Spleen (tissue), 11 donors: ENCODE measurements around the gene SLC9C1. TPM values are rescaled to one million over a fixed set of nuclear protein-coding genes. Genes with fewer than 3 reads are reported as not detected.

Experiments
- DNase-seq: peaks from one replicate; pipeline ENCODE4 v3.0.0-alpha.2; 2020
- H3K27ac ChIP-seq, 8 donors: fragments of 200-600 bp; sonication (generic) in 7 of 8; 1 replicate in 4 of 8; 2 replicates in 4 of 8; pipeline versions ENCODE4 v1.5.0 to v1.8.0; 2016 to 2021; ENCODE audit warnings: inconsistent platforms in 4 of 8, mild to moderate bottlenecking in 4 of 8, moderate library complexity in 1 of 8
- H3K27me3 ChIP-seq, 7 donors: fragments of 200-600 bp; sonication (generic) in 6 of 7; replicated peaks in 1 of 7; 1 replicate in 4 of 7; 2 replicates in 3 of 7; pipeline versions ENCODE4 v1.5.0 to v1.8.0; 2016 to 2021; ENCODE audit warnings: inconsistent platforms in 3 of 7, mild to moderate bottlenecking in 1 of 7
- H3K36me3 ChIP-seq, 6 donors: fragments of 200-600 bp; sonication (generic) in 5 of 6; 1 replicate in 4 of 6; 2 replicates in 2 of 6; pipeline versions ENCODE4 v1.5.0 to v1.8.0; 2016 to 2021; ENCODE audit warnings: inconsistent platforms in 2 of 6
- H3K4me1 ChIP-seq, 6 donors: fragments of 200-600 bp; sonication (generic) in 5 of 6; 1 replicate in 3 of 6; 2 replicates in 3 of 6; pipeline versions ENCODE4 v1.5.0 to v1.8.0; 2016 to 2021; ENCODE audit warnings: inconsistent platforms in 3 of 6
- H3K4me3 ChIP-seq, 8 donors: fragments of 200-600 bp; sonication (generic) in 7 of 8; 1 replicate in 4 of 8; 2 replicates in 4 of 8; pipeline versions ENCODE4 v1.5.0 to v1.8.0; 2016 to 2021; ENCODE audit warnings: inconsistent platforms in 4 of 8, mild to moderate bottlenecking in 4 of 8, moderate library complexity in 2 of 8
- H3K9me3 ChIP-seq, 8 donors: fragments of 200-600 bp; sonication (generic) in 7 of 8; 1 replicate in 4 of 8; 2 replicates in 4 of 8; pipeline versions ENCODE4 v1.5.0 to v1.8.0; 2016 to 2021; ENCODE audit warnings: inconsistent platforms in 4 of 8
- CTCF ChIP-seq, 11 experiments: fragments of 200-600 bp in 7 of 11; fragments of 450-650 bp in 4 of 11; sonication (generic) in 4 of 11; IDR thresholded peaks in 8 of 11; conservative IDR thresholded peaks in 3 of 11; 1 replicate in 7 of 11; 2 replicates in 4 of 11; pipeline versions ENCODE4 v1.4.0 to v1.8.0; 2016 to 2021; ENCODE audit warnings: antibody characterized with exemption in 11 of 11, inconsistent platforms in 4 of 11, mild to moderate bottlenecking in 1 of 11
- POLR2A ChIP-seq, 3 donors: fragments of 450-650 bp; IDR thresholded peaks; one replicate each; pipeline ENCODE4 v1.5.1; 2017; ENCODE audit warnings: antibody characterized with exemption in 3 of 3, mild to moderate bottlenecking in 1 of 3
- POLR2AphosphoS5 ChIP-seq, 3 donors: sonication (generic); formaldehyde crosslinking; IDR thresholded peaks; one replicate each; pipeline ENCODE4 v1.5.1; 2017; ENCODE audit warnings: antibody characterized with exemption in 3 of 3
- WGBS, 5 donors: extraction: QIAGEN DNeasy Blood & Tissue Kit in 3 of 5; methylation state at CpG; one replicate each; pipeline versions ENCODE4 v1.1.5 to v1.1.7; 2013 to 2018; 5-methylcytosine and 5-hydroxymethylcytosine counted together
- intact Hi-C: fragments of 100-400 bp; cut with DNase I; formaldehyde crosslinking; loops from one replicate; pipeline ENCODE4 v1.15.0; 2023; ENCODE audit warnings: low total_unique reads
- polyA plus RNA-seq, 3 donors: library from polyadenylated mRNA; stranded (reverse); fragments of 200-250 nt; gene quantifications; one replicate each; pipeline ENCODE4 v1.2.1, GENCODE V29; 2013
- total RNA-seq, 7 donors: library from RNA; depleted of rRNA in 3 of 7; stranded (reverse); fragments of >200 nt in 3 of 7; fragmentation: NEBNext Ultra II Directional in 4 of 7; extraction: Animal tissue kit (Norgen Biotek cat#: 25700) in 4 of 7; gene quantifications; one replicate each; pipeline versions ENCODE4 v1.1.0 to v1.2.1, GENCODE V29; 2016 to 2021
- donor health status: healthy with polysubstance abuse.
- donor health status: DM: no; HTN: no; CAD: no; lungs with moderate emphysema.
- donor health status: DM: no; HTN: no; CAD: no.
- donor health status: Bipolar disorder and iron deficiency.
- donor health status: healthy.
- donor health status: DM: no; HTN: no; CAD: no.
- donor health status: DM: yes; HTN: yes; CAD: no.

Gene SLC9C1
- total and polyA plus RNA-seq, 10 donors, result 0.05 to 0.18 TPM; not detected in 8

DNA sequence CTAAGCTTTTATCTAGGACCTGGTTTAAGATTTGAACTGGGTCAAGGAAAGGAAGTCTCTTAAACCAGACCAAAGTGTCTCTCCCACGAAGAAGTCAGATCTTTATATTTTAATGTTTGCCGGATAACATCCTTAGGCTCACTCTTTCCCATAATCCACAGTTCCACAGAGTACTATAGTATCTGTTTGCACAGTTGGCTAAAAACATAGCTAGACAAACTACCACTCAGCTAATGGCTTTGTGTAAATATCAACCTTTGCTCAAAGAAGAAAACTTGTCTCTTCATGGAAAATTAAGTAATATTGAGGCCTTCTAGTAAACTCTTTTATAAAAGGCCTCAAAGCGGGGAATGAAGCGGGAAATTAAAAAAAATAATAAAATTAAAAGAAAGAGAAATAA, 13.5 kb upstream of the SLC9C1 start:
- Histone ChIP-seq H3K27ac (no peak overlapping the region), H3K36me3 (no peaks in the 10 kb centered on the region), H3K4me1 (peaks cover 3 to 22% (median 21%) of the 10 kb centered on the region in 6 donors), H3K27me3 (no peaks in the 10 kb centered on the region), H3K4me3 (no peak overlapping the region), H3K9me3 (no peaks in the 10 kb centered on the region)
- TF ChIP-seq POLR2A (IDR thresholded peaks at IDR 0.05) (no peak), POLR2AphosphoS5 (IDR thresholded peaks at IDR 0.05) (no peak), CTCF (IDR thresholded peaks at IDR 0.05 in 8 of 11, conservative IDR thresholded peaks at IDR 0.05 in 3 of 11) (no peak)
- intact Hi-C loops, result no loop called here
- no peak for DNase-seq
- WGBS, 5 donors, result 68 to 93% (median 86%) methylated on average over 4 of the region's 4 CpGs

GRCh38 chr3:112306825-112307224, 12.8 kb upstream of the SLC9C1 start:
- Histone ChIP-seq H3K4me1 (peaks cover 3 to 23% (median 21%) of the 10 kb centered on the region in 6 donors), H3K4me3 (no peak overlapping the region), H3K9me3 (no peaks in the 10 kb centered on the region), H3K27ac (no peak overlapping the region), H3K27me3 (no peaks in the 10 kb centered on the region), H3K36me3 (no peaks in the 10 kb centered on the region)
- intact Hi-C loops, result no loop called here
- no peak for DNase-seq
- TF ChIP-seq POLR2A (IDR thresholded peaks at IDR 0.05) (no peak), POLR2AphosphoS5 (IDR thresholded peaks at IDR 0.05) (no peak), CTCF (IDR thresholded peaks at IDR 0.05 in 8 of 11, conservative IDR thresholded peaks at IDR 0.05 in 3 of 11) (no peak)
- 86 to 97% (median 92%) methylated on average over 9 of the region's 9 CpGs for WGBS, 5 donors

DNA sequence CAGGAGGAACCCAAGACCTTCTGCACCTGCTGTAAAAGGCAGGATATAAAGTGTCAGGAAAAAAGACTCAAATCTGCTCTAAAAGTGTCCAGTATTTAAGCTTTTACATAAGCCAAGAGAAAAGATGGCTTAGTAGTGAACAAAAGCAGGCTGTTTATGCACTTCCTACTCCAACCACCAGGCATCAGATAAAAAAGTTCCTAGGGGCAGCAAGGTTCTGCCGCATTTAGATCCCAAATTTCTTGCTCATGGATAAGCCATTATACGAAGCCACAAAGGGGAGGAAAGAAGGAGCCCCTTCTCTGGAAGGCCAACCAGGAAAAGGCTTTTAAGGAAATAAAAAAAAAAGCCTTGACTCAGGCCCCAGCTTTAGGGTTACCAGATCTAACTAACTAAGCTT, 10.6 kb upstream of the SLC9C1 start:
- 62 to 74% (median 68%) methylated on average over 2 of the region's 2 CpGs for WGBS, 5 donors
- Histone ChIP-seq H3K27ac (peak overlapping the region in 3 of 8 donors; percentile 54 to 68 (median 61)), H3K36me3 (no peaks in the 10 kb centered on the region), H3K9me3 (no peaks in the 10 kb centered on the region), H3K4me1 (peaks cover 3 to 23% (median 21%) of the 10 kb centered on the region in 6 donors), H3K4me3 (peak overlapping the region in 4 of 8 donors; percentile 38 to 67 (median 40)), H3K27me3 (no peaks in the 10 kb centered on the region)
- DNase-seq, result no peak
- TF ChIP-seq CTCF (IDR thresholded peaks at IDR 0.05 in 8 of 11, conservative IDR thresholded peaks at IDR 0.05 in 3 of 11), result peak in 6 of 11 experiments; percentile 12 to 43 (median 30)
- no peak for TF ChIP-seq POLR2AphosphoS5 (IDR thresholded peaks at IDR 0.05)
- intact Hi-C loops, result no loop called here

DNA sequence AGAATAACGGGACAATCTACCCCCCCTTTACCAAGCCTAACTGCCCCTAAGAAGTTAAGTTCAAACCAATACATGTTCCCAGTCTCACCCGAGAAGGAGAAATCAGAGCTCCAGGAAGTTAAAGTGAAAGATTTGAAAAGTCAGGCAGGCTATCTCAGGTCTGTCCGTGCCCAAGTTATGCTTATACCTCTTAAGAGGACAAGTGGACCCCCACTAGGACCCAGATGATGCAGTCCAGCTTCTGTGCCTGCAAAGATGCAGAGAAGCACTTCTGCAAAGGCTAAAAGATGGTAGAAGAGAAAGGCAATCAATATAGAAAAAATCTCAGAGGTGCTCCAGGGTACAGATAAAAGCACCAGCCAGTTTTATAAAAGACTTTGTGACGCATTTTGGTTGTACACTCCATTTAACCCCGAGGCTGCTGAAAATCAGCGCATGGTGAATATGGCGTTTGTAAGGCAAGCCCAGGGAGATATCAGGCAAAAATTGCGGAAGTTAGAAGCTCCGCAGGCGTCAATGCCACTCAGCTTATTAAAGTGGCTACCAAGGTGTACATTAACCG, 9.8 kb upstream of the SLC9C1 start:
- 5 to 13% (median 7%) methylated on average over 11 of the region's 11 CpGs for WGBS, 5 donors
- DNase-seq, result no peak
- TF ChIP-seq POLR2A (IDR thresholded peaks at IDR 0.05) (no peak), POLR2AphosphoS5 (IDR thresholded peaks at IDR 0.05) (no peak), CTCF (IDR thresholded peaks at IDR 0.05 in 8 of 11, conservative IDR thresholded peaks at IDR 0.05 in 3 of 11) (no peak)
- peak overlapping the region in 6 of 8 donors; percentile 33 to 80 (median 63) for H3K27ac ChIP-seq
- peak overlapping the region; percentile 24 to 67 (median 38) for H3K4me3 ChIP-seq
- no peaks in the 10 kb centered on the region for H3K9me3 ChIP-seq
- H3K27me3 ChIP-seq, result no peaks in the 10 kb centered on the region
- no peaks in the 10 kb centered on the region for H3K36me3 ChIP-seq
- intact Hi-C loops, result no loop called here
- peaks cover 3 to 25% (median 22%) of the 10 kb centered on the region in 6 donors for H3K4me1 ChIP-seq
